ENCODE data around the gene CNIH1.
"Not testable (repeated sequence)": the region's sequence is repeated elsewhere in the genome, so short reads cannot be mapped to it uniquely, and the experiment has no call there.

CNIH1 gene

GRCh38 chr14:54427871-54428270 lies 13.3 kb downstream of the CNIH1 start:
- DNase-seq (ENCODE audit: low read depth), result no peak

DNA sequence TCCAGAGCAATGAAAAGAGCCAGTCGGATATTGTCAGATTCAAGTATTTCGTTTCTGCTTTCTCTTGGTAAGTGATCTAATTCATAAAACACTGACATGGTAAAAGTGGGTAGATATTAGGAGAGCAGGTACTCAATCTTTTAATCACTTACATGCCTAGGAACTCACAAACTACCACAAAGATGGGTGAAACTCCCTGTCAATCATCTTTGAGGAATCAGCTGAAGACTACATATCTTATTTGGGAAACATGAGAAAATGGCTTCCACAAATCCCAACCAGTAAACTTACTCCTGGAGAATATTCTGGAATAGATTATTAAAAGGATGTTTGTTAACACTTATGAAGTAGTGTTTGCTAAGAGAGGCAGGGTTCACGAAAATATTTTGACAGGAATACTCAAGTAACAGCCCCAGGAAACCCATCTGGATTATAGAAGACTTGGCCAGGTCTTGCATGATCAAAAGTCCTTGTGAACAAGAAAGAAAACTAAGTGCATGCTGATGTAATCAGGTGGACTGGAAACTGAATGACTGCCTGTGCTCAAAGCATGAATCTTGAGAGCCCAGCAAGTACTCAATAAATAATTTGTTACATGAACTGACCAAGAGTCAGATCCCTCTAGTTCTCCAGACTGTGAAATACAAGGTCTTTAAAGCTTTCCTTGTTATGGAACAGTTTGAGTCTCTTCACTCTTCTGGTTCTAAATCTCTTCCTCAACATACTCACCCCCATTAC lies 15.5 kb downstream of the CNIH1 start:
- DNase-seq (ENCODE audit: low read depth), result no peak

GRCh38 chr14:54425068-54425467 lies 16.1 kb downstream of the CNIH1 start:
- no peak for DNase-seq (ENCODE audit: low read depth)

- no peak for DNase-seq (ENCODE audit: low read depth)
Observed at GRCh38 chr14:54424479-54424901, 16.7 kb downstream of the CNIH1 start.

- no peak for DNase-seq (ENCODE audit: low read depth)
Observed at GRCh38 chr14:54423991-54424390, 17.2 kb downstream of the CNIH1 start.

GRCh38 chr14:54420478-54421142 lies 20.6 kb downstream of the CNIH1 start:
- DNase-seq (ENCODE audit: low read depth), result no peak

DNA sequence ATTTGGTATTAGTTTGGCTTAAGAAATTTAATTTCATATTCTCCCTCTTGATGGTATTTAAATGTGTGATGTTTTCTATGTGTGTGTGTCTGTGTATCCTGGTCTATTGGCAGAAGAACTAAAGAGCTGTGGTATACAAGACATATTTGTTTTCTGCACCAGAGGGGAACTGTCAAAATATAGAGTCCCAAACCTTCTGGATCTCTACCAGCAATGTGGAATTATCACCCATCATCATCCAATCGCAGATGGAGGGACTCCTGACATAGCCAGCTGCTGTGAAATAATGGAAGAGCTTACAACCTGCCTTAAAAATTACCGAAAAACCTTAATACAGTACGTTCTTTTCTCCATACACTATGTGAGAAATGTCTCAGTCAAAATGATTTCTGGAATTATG lies 29.8 kb downstream of the CNIH1 start:
- no peak for DNase-seq (ENCODE audit: low read depth)

GRCh38 chr14:54410215-54410614 lies 31.0 kb downstream of the CNIH1 start:
- DNase-seq (ENCODE audit: low read depth), result no peak

- DNase-seq (ENCODE audit: low read depth), result not testable (repeated sequence)
Observed at GRCh38 chr14:54403401-54404005, 37.7 kb downstream of the CNIH1 start.

DNA sequence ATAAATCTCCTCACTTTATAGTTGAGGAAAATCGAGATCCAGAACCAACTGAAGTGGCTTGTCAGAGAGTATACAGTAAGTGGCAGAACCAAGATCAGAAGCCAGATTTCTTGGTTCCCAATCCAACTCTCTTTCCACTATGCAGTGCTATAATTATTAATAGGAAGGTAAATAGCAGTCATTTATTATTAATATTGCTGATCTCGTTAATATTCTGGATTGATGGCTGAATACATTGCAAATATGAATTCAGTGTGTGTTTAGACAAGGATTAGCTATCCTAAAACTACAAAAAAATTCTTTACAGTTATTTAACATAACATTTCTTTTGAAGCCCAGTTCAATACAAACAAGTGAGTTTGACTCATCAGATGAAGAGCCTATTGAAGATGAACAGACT lies 41.6 kb downstream of the CNIH1 start:
- DNase-seq (ENCODE audit: low read depth), result no peak

DNA sequence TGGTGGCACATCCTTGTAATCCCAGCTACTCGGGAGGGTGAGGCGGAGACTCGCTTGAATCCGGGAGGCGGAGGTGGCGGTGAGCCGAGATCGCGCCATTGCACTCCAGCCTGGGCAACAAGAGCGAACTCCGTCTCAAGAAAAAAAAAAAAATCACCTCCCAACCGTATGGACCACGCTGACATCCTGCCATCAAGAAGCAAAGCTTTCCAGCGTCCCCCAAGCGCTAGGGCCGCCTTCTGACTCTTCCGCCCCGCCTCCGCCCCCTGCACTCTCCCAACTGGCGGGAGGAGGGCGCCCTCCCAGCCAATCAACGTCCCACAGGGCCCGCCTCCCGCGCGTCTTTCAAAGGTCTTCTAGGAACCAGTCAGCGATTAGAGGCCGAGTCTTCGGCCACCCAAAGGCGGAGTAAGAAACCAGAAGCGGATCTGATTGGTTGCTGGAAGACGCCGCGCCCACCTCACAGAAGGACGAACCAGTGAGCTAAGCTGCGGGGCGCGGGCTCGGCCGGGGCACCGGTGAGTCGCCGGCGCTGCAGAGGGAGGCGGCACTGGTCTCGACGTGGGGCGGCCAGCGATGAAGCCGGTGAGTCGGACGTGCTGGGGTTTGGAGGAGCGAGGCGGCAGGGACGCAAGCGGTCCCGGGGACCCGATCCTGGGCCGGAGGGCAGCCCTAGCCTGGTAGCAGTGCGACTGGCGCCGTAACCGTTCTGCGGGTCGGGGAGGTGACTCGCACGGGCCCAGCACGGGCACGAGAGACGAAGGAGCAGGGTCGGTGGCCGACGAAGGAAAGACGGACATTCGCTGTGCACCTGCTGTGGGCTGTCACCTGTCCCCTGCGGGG lies 44.5 kb downstream of the CNIH1 start, which contains the start of gene CDKN3:
Gene CDKN3, plus strand, starts transcription at position 515 of the 843 bp plus-strand sequence. Its CDS starts 62 bp downstream, at position 577.
- peak; percentile 95 for DNase-seq (ENCODE audit: low read depth)

- no peak for DNase-seq (ENCODE audit: low read depth)
Observed at GRCh38 chr14:54396183-54396492, 45.0 kb downstream of the CNIH1 start.

- no peak for DNase-seq (ENCODE audit: low read depth)
Observed at GRCh38 chr14:54395716-54396115, 45.5 kb downstream of the CNIH1 start.

DNA sequence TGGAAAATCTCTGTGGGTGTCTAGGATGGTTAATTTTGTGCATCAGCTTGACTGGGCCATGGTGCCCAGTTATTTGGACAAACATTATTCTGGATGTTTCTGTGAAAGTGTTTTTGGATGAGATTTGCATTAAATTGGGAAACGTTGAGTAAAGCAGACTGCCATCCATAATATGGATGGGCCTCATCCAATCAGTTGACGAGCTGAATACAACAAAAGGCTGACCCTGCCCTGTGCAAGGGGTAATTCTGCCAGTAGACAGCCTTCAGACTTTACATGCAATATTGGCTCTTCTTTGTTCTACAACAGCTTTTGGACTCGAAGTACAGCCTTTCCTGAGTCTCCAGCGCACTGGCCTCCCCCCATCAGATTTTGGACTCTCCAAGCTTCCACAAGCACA lies 45.9 kb downstream of the CNIH1 start:
- DNase-seq (ENCODE audit: low read depth), result no peak

DNA sequence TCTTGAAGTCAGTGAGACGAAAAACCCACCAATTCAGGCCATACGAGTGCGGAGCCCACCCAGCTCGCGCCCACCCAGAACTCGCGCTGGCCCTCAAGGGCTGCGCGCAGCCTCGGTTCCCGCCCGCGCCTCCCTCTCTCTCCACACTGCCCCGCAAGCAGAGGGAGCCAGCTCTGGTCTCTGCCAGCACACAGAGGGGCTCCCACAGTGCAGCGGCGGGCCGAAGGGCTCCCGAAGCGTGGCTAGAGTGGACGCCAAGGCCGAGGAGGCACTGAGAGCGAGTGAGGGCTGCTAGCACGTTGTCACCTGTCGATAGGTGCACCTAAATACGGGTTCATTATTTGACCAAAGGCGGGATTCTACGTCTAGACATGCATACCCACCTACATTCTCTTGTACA lies 46.6 kb downstream of the CNIH1 start:
- no peak for DNase-seq (ENCODE audit: low read depth)

DNA sequence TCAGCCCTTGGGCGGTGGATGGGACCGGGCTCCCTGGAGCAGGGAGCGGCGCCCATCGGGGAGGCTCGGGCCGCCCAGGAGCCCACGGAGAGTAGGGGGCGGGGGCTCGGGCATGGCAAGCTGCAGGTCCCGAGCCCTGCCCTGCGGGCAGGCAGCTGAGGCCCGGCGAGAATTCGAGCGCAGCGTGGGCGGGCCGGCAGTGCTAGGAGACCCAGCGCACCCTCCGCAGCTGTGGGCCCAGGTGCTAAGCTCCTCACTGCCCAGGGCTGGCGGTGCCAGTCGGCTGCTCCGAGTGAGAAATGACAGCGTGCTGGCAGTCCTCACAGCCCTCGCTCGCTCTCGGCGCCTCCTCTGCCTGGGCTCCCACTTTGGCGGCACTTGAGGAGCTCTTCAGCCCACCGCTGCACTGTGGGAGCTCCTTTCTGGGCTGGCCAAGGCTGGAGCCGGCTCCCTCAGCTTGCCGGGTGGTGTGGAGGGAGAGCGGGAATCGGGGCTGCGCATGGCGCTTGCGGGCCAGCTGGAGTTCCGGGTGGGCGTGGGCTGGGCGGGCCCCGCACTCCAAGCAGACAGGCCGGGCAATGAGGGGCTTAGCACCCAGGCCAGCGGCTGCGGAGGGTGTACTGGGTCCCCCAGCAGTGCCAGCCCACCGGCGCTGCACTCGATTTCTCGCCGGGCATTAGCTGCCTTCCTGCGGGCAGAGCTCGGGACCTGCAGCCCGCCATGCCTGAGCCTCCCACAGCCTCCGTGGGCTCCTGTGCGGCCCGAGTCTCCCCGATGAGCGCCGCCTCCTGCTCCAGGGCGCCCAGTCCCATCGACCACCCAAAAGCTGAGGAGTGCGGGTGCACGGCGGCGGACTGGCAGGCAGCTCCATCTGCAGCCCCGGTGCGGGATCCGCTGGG lies 47.9 kb downstream of the CNIH1 start:
- not testable (repeated sequence) for DNase-seq (ENCODE audit: low read depth)

GRCh38 chr14:54392131-54392859 lies 48.9 kb downstream of the CNIH1 start:
- no peak for DNase-seq (ENCODE audit: low read depth)

DNA sequence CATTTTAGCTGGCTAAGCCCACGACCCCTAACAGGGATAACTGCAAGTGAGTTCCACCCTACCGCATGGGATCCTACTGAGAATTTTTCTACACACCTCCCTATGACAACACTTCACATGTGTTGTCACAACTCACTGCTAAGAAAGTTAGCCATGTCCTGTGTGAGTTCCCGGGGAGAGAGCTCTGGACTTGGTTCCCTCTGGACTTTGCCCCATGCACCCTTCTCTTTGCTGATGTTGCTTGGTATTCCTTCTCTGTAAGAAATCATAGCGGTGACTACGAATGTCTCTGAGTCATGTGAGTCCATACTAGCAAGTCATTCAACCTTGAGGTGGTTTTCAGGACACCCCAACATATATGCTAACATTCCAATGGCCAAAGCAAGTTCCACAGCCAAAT lies 53.8 kb downstream of the CNIH1 start:
- DNase-seq (ENCODE audit: low read depth), result no peak

GRCh38 chr14:54385556-54385955 lies 55.6 kb downstream of the CNIH1 start:
- DNase-seq (ENCODE audit: low read depth), result no peak

GRCh38 chr14:54383835-54384234 lies 57.3 kb downstream of the CNIH1 start:
- DNase-seq (ENCODE audit: low read depth), result no peak

- DNase-seq (ENCODE audit: low read depth), result no peak
Observed at GRCh38 chr14:54381821-54382220, 59.4 kb downstream of the CNIH1 start.

All from activated T-cell treated with anti-CD3 and anti-CD28 coated beads for 48 hours (primary cell).